GM18868 (cell line): ENCODE results near the gene NSD1.
"Not testable (repeated sequence)": the region's sequence is repeated elsewhere in the genome, so short reads cannot be mapped to it uniquely, and the experiment has no call there.

Experiments
- ATAC-seq: cut with Tn5 transposase; IDR thresholded peaks from one replicate; pipeline ENCODE4 v1.9.1; 2021; ENCODE audit warnings: mild to moderate bottlenecking, moderate library complexity; ENCODE audit not compliant: unreplicated experiment

Gene NSD1

DNA sequence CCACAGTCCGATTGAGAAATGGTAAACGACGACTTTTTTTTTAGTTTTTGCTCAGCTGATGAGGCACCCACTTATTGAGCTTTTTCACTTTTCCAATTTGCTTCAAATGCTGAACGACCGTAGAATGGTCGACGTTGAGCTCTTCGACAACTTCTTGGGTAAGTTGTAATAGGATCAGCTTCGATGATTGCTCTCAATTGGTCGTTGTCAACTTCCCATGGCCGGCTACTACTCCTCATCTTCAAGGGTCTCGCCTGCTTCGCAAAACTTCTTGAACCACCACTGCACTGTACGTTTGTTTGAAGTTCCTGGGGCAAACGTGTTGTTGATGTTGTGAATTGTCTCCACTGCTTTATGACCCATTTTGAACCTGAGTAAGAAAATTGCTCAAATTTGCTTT lies 35.7 kb downstream of the NSD1 start:
- no peak for ATAC-seq

DNA sequence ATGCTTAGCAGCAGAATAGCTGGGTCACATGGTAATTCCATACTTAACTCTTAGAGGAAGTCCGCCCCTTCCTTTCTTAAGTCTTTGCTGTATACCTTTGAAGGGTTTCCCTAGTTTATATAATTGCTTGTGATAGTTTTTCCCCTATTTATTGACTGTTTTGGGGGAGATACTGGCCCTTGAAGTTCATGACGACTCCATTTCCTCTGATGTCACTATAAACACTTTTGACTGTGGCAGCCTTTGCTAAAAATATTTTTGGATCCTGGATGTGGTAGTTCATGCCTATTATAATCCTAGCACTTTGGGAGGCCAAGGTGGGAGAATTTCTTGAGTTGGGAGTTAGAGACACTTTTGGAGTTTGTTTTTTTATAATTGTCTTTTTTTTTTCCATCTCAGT lies 38.4 kb downstream of the NSD1 start:
- no peak for ATAC-seq

- ATAC-seq: no peak
Measured at GRCh38 chr5:177175336-177175735, 41.8 kb downstream of the NSD1 start.

DNA sequence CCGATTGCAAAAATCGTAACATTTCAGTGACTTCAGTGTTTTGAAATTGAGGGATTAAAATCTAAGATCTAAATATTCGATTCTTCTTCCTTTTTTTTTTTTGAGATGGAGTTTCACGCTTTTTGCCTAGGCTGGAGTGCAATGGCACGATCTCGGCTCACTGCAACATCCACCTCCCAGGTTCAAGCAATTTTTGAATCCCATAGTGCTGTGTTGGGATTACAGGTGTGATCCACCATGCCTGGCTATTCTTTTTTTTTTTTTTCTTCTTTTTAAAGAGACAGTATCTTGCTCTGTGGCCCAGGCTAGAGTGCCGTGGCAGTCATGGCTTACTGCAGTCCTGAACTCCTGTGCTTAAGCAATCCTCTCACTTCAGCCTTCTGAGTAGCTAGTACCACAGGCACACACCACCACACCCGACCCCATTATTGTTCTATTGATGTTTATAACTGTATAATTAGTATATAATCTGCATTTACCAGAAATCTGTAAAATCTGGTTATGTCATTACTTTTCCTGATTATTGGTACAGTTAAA lies 42.7 kb downstream of the NSD1 start:
- no peak for ATAC-seq

GRCh38 chr5:177177847-177178437 lies 44.4 kb downstream of the NSD1 start:
- ATAC-seq: not testable (repeated sequence)

DNA sequence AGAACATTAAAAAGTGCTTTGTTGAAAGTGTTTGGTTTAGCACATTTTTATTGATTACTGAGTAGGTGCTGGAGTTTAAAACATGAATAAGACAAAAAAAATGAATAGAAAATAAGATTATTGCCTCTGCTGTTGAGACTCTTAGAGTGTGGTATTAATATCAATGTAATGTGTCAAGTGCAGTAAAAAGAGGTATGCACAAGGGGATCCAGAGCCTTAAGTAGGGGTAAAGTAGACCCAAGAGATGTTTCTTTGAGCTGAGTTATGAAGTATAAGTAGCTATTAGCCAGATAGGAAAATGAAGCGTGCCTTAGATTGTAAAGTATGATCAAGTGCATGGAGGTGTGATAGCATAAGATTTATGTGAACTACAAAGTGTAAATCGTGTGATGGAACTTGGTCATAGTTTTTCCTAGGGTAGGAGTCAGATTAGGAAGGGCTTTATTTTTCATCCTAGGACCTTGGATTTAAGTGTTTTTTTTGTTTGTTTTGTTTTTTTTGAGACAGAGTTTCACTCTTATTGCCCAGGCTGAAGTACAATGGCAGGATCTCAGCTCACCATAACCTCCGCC lies 45.2 kb downstream of the NSD1 start:
- no peak for ATAC-seq

- ATAC-seq: no peak
Measured at GRCh38 chr5:177179431-177179830, 45.9 kb downstream of the NSD1 start.

DNA sequence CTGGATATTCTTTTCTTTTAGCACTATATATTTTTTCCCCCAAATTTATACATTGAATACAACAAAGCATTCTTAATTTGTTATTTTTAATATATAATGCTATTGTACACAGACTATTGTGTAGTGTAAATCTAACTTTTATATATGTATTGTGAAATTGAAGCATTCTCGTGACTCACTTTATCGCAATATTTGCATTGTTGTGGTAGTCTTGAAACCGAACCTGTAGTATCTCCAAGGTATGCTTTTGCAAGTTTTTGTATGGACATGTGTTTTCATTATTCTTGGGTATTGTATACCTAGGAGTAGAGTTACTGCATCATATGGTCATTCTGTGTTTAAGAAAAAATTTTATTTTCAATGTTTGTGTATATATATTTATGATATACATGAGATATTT lies 49.6 kb downstream of the NSD1 start:
- ATAC-seq: no peak

- no peak for ATAC-seq
Measured at GRCh38 chr5:177183766-177184360, 50.3 kb downstream of the NSD1 start.

DNA sequence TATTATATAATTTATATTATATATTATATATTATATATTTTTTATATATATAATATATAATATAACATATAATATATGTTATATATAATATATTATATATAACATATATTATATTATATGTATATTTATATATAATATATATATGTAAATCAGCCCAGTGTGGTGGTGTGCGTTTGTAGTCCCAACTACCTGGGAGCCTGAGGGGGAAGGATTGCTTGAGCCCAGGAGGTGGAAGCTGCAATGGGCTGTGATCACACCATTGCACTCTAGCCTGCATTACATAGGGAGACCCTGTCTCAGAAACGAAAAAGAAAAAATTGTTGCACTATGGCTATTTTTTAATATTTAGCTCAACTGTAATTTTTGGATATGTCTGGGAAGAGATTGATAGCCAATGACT lies 52.4 kb downstream of the NSD1 start:
- ATAC-seq: no peak

DNA sequence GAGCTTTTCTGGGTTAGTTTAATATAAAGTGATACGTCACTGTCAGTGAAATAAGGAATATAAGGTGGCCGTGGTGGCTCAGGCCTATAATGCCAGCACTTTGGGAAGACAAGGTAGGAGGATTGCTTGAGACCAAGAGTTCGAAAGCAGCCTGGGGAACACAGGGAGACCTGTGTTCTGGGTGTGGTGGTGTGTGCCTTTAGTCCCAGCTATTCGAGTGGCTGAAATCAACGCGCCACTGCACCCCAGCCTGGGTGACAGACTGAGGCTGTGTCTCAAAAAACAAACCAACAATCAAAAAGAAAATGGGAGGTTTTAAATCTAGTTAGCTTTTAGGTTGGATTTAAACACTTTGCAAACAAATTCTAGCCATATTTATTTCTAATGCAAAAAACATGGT lies 53.1 kb downstream of the NSD1 start:
- no peak for ATAC-seq

DNA sequence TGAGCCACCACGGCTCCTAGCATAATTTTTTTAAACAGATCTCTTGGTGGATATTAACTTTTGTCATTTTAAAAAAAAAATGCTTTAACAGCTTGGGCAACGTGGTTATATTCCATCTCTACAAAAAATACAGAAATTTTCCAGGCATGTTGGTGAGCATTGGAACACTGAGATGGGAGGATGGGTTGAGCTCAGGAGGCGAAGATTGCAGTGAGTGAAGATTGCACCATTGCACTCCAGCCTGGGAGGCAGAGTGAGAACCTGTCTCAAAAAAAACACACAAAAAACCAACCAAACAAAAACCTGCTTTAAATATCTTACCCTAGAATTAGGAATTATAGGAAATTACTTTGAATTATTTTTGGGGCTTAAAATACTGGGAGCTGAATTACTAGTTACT lies 55.2 kb downstream of the NSD1 start:
- ATAC-seq: no peak

- no peak for ATAC-seq
Measured at GRCh38 chr5:177189416-177189815, 55.8 kb downstream of the NSD1 start.

DNA sequence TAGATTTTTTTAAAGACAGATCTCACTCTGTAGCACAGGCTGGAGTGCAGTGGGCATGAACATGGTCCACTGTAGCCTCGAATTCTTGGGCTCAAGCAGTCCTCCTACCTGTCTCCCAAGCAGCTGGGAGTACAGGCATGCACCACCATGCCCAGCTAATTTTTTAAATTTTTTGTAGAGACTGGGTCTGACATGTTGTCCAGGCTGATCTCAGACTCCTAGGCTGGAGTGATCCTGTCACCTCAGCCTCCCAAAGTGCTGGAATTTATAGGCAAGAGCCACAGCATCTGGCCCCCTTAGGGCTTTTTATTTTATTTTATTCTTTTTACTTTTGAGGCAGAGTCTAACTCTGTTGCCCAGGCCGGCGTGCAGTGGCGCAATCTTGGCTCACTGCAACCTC lies 56.4 kb downstream of the NSD1 start:
- no peak for ATAC-seq

DNA sequence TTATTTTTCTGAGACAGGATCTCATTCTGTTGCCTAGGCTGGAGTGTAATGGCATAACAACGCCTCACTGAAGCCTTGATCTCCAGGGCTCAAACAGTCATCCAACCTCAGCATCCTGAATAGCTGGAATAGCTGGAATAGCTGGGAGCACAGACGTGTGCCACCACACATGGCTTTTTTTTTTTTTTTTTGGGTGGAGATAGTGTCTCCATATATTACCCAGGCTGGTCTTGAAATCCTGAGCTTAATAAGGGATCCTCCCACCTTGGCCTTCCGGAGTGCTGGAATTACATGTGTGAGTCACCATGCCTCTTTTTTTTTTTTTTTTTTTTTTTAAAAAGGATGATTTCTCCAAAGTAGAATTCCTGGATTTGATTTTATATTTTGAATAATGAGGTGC lies 60.7 kb downstream of the NSD1 start:
- no peak for ATAC-seq

DNA sequence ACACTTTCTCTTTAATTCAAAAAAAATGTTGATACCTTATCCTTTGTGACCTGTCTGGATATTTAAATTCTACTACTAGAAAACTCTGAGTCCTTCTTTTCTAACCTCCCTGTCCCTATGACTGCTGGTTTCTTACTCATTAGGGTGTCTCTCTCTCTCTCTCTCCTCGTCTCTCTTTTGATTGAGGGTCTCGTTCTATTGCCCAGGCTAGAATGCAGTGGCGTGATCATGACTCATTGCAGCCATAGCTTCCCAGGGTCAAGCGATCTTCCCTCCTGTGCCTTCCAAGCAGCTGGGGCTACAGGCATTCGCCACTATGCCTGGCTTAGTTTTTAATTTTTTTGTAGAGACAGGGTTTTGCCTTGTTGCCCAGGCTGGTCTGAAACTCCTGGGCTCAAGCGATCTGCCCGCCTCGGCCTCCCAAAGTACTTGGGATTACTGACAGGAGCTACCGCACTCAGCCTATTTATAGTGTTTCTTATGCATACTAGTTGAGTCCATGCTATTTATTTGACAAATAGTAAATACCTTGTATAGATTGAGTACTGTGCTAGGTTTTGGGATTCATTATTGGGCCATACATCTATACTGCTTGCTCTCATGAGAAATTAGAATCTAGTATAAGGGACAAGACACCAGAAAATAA lies 61.9 kb downstream of the NSD1 start:
- no peak for ATAC-seq

DNA sequence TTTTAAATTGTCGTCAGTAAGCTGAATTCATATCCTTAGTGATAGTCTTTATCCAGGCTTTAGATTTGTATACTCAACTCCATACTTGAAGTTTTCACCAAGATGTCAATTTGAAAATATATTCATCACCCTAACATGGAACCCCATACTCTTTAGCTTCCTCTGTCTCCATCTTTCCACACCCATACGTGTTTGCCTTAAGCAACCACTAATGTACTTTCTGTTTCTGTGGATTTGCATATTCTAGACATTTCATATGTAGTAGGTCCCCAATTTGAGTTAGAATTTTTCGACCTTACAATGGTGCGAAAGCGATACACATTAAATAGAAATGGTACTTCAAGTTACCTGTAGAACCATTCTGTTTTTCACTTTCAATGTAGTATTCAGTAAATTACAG lies 65.2 kb downstream of the NSD1 start:
- no peak for ATAC-seq

GRCh38 chr5:177204281-177204680 lies 70.7 kb downstream of the NSD1 start:
- no peak for ATAC-seq

GRCh38 chr5:177209610-177210009 lies 76.0 kb downstream of the NSD1 start:
- no peak for ATAC-seq

GRCh38 chr5:177212242-177212641 lies 78.7 kb downstream of the NSD1 start:
- no peak for ATAC-seq

GRCh38 chr5:177220576-177220975 lies 87.0 kb downstream of the NSD1 start:
- ATAC-seq: no peak

DNA sequence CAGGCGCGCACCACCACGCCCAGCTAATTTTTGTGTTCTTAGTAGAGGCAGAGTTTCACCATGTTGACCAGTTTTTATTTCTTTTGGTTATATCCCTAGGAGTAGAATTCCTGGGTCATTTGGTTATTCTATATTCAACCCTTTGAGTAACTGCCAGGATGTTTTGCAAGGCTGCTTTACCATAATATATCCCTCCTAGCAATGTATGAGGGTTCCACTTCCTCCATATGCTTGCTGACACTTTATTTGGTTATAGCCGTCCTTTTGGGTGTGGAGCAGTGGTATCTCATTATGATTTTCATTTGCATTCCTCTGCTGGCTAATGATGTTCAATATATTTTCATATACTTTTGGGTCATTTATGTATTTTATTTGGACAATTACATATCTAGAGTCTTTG lies 88.7 kb downstream of the NSD1 start:
- no peak for ATAC-seq
